Lung (tissue), 12 donors: ENCODE results near the gene ASB17. TPM values are rescaled to one million over a fixed set of nuclear protein-coding genes. Genes with fewer than 3 reads are reported as not detected.
"Not testable (repeated sequence)": the region's sequence is repeated elsewhere in the genome, so short reads cannot be mapped to it uniquely, and the experiment has no call there.

Experiments used
- ATAC-seq: fragments of 200-7000 bp; cut with Tn5 transposase; one replicate; pipeline ENCODE4 v1.9.1; 2020; ENCODE audit warnings: moderate number of reproducible peaks; ENCODE audit not compliant: insufficient read depth, low FRiP score
- DNase-seq, 3 donors: peaks; one replicate each; pipeline ENCODE4 v3.0.0-alpha.2; 2013 to 2017
- H3K27ac ChIP-seq, 2 donors: one replicate each; pipeline ENCODE4 v1.5.1; 2013; ENCODE audit warnings: mild to moderate bottlenecking in 2 of 2, moderate library complexity in 2 of 2, control low read depth in 1 of 2, inconsistent platforms in 1 of 2, low read depth in 1 of 2, low read length in 1 of 2
- H3K27me3 ChIP-seq, 3 donors: one replicate each; pipeline ENCODE4 v1.5.1; 2013; ENCODE audit warnings: low read length in 2 of 3; ENCODE audit not compliant: control insufficient read depth in 3 of 3, insufficient read depth in 3 of 3
- H3K36me3 ChIP-seq, 4 donors: one replicate each; pipeline ENCODE4 v1.5.1; 2013; ENCODE audit warnings: low read length in 4 of 4, mild to moderate bottlenecking in 1 of 4, moderate library complexity in 1 of 4; ENCODE audit not compliant: control insufficient read depth in 4 of 4, insufficient read depth in 4 of 4
- H3K4me1 ChIP-seq, 5 donors: one replicate each; pipeline ENCODE4 v1.5.1; 2013; ENCODE audit warnings: low read length in 5 of 5, mild to moderate bottlenecking in 2 of 5, moderate library complexity in 1 of 5; ENCODE audit not compliant: control insufficient read depth in 5 of 5, insufficient read depth in 5 of 5
- H3K4me3 ChIP-seq: one replicate; pipeline ENCODE4 v1.5.1; 2013; ENCODE audit warnings: mild to moderate bottlenecking, control low read depth, moderate library complexity
- H3K9ac ChIP-seq, 2 donors: one replicate each; pipeline ENCODE4 v1.5.1; 2013; ENCODE audit warnings: low read length in 2 of 2, control low read depth in 1 of 2; ENCODE audit not compliant: insufficient read depth in 1 of 2
- H3K9me3 ChIP-seq, 4 donors: one replicate each; pipeline ENCODE4 v1.5.1; 2013; ENCODE audit warnings: low read length in 3 of 4, mild to moderate bottlenecking in 1 of 4, moderate library complexity in 1 of 4; ENCODE audit not compliant: control insufficient read depth in 4 of 4, insufficient read depth in 3 of 4
- WGBS, 2 donors: extraction: QIAGEN DNeasy Blood & Tissue Kit; methylation state at CpG; one replicate each; pipeline ENCODE4 v1.1.7; 2013; 5-methylcytosine and 5-hydroxymethylcytosine counted together
- polyA plus RNA-seq, 2 donors: library from polyadenylated mRNA; stranded (reverse); fragments of 200-250 nt; gene quantifications; one replicate each; pipeline ENCODE4 v1.2.1, GENCODE V29; 2013
- total RNA-seq, 2 donors: library from RNA; depleted of rRNA in 1 of 2; stranded (reverse); fragments of >200 nt in 1 of 2; gene quantifications; one replicate each; pipeline ENCODE4 v1.2.1, GENCODE V29; 2014 to 2021
- TF ChIP-seq, protein P1 (sequence below): IDR thresholded peaks from 2 replicates; pipeline ENCODE4 v1.5.1; 2012; ENCODE audit warnings: mild to moderate bottlenecking; ENCODE audit errors: control extremely low read depth, extremely low read depth
- donor health status: control.
- donor health status: control.
- donor health status: Bipolar disorder and iron deficiency.
- donor health status: healthy.
- donor health status: DM: yes; HTN: yes; CAD: no.

ASB17 gene
- total and polyA plus RNA-seq, 4 donors = not detected

GRCh38 chr1:75969550-75969949 is 37.3 kb upstream of the ASB17 start:
- no peak overlapping the region for H3K4me3 ChIP-seq
- no peak overlapping the region for H3K27ac ChIP-seq
- no peaks in the 10 kb centered on the region for H3K36me3 ChIP-seq
- ATAC-seq = no peak
- no peak for DNase-seq
- TF ChIP-seq, protein P1, sequence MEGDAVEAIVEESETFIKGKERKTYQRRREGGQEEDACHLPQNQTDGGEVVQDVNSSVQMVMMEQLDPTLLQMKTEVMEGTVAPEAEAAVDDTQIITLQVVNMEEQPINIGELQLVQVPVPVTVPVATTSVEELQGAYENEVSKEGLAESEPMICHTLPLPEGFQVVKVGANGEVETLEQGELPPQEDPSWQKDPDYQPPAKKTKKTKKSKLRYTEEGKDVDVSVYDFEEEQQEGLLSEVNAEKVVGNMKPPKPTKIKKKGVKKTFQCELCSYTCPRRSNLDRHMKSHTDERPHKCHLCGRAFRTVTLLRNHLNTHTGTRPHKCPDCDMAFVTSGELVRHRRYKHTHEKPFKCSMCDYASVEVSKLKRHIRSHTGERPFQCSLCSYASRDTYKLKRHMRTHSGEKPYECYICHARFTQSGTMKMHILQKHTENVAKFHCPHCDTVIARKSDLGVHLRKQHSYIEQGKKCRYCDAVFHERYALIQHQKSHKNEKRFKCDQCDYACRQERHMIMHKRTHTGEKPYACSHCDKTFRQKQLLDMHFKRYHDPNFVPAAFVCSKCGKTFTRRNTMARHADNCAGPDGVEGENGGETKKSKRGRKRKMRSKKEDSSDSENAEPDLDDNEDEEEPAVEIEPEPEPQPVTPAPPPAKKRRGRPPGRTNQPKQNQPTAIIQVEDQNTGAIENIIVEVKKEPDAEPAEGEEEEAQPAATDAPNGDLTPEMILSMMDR = no peak
- WGBS, 2 donors = 73 to 75% methylated on average over 3 of the region's 3 CpGs
- no peaks in the 10 kb centered on the region for H3K4me1 ChIP-seq
- no peaks in the 10 kb centered on the region for H3K27me3 ChIP-seq
- H3K9me3 ChIP-seq = peaks cover 0 to 4% (median 0%) of the 10 kb centered on the region in 4 donors
- no peak overlapping the region for H3K9ac ChIP-seq

- TF ChIP-seq, protein P1 = no peak
- DNase-seq (no peak), ATAC-seq (no peak)
- no peak overlapping the region for H3K4me3 ChIP-seq
- H3K9me3 ChIP-seq = peaks cover 0 to 4% (median 0%) of the 10 kb centered on the region in 4 donors
- H3K9ac ChIP-seq = no peak overlapping the region
- no peak overlapping the region for H3K27ac ChIP-seq
- no peaks in the 10 kb centered on the region for H3K4me1 ChIP-seq
- H3K36me3 ChIP-seq = no peaks in the 10 kb centered on the region
- H3K27me3 ChIP-seq = no peaks in the 10 kb centered on the region
- 71 to 74% methylated on average over 1 of the region's 1 CpG for WGBS, 2 donors
Measured at GRCh38 chr1:75967719-75968118, 35.5 kb upstream of the ASB17 start.

- DNase-seq (no peak), ATAC-seq (no peak)
- TF ChIP-seq, protein P1 = no peak
- H3K9me3 ChIP-seq = peaks cover 0 to 4% (median 0%) of the 10 kb centered on the region in 4 donors
- H3K36me3 ChIP-seq = no peaks in the 10 kb centered on the region
- no peak overlapping the region for H3K9ac ChIP-seq
- no peaks in the 10 kb centered on the region for H3K4me1 ChIP-seq
- H3K4me3 ChIP-seq = no peak overlapping the region
- no peak overlapping the region for H3K27ac ChIP-seq
- H3K27me3 ChIP-seq = no peaks in the 10 kb centered on the region
Measured at GRCh38 chr1:75964760-75965408, 32.7 kb upstream of the ASB17 start.

DNA sequence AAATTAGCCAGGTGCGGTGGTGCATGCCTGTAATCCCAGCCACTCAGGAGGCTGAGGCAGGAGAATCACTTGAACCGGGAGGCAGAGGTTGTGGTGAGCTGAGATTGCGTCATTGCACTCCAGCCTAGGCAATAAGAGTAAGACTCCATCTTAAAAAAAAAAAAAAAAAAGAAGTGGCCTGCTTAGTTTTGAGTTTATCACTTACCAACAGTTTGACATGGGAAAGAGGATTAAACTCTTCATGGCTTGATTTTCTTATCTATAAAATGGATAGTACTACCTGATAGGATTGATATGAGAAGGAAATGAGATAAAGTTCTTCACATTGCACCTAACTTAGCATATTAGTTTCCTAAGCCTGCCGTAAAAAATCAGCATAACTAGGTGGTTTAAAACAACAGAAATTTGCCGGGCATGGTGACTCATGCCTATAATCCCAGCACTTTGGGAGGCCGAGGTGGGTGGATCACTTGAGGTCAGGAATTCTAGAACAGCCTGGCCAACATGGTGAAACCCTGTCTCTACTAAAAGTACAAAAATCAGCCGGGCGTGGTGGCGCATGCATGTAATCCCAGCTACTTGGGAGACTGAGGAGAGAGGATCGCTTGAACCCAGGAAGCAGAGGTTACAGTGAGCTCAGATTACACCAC is 32.0 kb upstream of the ASB17 start:
- H3K4me1 ChIP-seq, DNase-seq, H3K27me3 ChIP-seq, H3K36me3 ChIP-seq, H3K27ac ChIP-seq, H3K9ac ChIP-seq, H3K4me3 ChIP-seq, H3K9me3 ChIP-seq, ATAC-seq: not testable (repeated sequence)
- 85 to 88% methylated on average over 10 of the region's 10 CpGs for WGBS, 2 donors
